A673 (cell line): ENCODE measurements around the gene TPRKB. TPM values are rescaled to one million over a fixed set of nuclear protein-coding genes. Genes with fewer than 3 reads are reported as not detected.

Experiments used
- BruUV-seq: library from RNA; stranded (reverse); fragments of 400-500 nt; replicated peaks from 2 replicates; lab custom pipeline; 2021; lab: Mats Ljungman, UMichigan
- CTCF ChIA-PET: fragments of 300-600 bp; sonication (Branson Sonifier 250); formaldehyde crosslinking; loops from one replicate; lab custom pipeline; 2022; ENCODE audit warnings: antibody characterized with exemption; lab: Charles Lee
- POLR2A ChIA-PET: fragments of 300-600 bp; sonication (Branson Sonifier 250); formaldehyde crosslinking; loops from one replicate; lab custom pipeline; 2022; ENCODE audit warnings: antibody characterized with exemption; ENCODE audit not compliant: low non-redundant PET; lab: Charles Lee
- DNase-seq: peaks from one replicate; pipeline ENCODE4 v3.0.0-alpha.2; 2015; ENCODE audit warnings: low spot score
- H3K27ac ChIP-seq: fragments of 200-600 bp; sonication (generic); 2 replicates; pipeline ENCODE4 v1.5.1; 2016; ENCODE audit warnings: mixed run types, low read depth, mild to moderate bottlenecking, mixed read lengths, antibody characterized with exemption, low read length; ENCODE audit not compliant: poor library complexity, severe bottlenecking
- H3K27me3 ChIP-seq: fragments of 200-600 bp; sonication (generic); replicated peaks from 2 replicates; pipeline ENCODE4 v1.6.1; 2017; ENCODE audit warnings: mixed run types, low read depth, mild to moderate bottlenecking, mixed read lengths, antibody characterized with exemption, low read length; ENCODE audit not compliant: insufficient read depth, poor library complexity
- H3K36me3 ChIP-seq: fragments of 200-600 bp; sonication (generic); 2 replicates; pipeline ENCODE4 v1.6.1; 2016; ENCODE audit warnings: mixed run types, mild to moderate bottlenecking, mixed read lengths, antibody characterized with exemption, low read length; ENCODE audit not compliant: insufficient read depth, poor library complexity, severe bottlenecking
- H3K4me1 ChIP-seq: fragments of 200-600 bp; sonication (generic); 2 replicates; pipeline ENCODE4 v1.6.1; 2017; ENCODE audit warnings: mixed run types, mild to moderate bottlenecking, mixed read lengths, antibody characterized with exemption, low read length; ENCODE audit not compliant: insufficient read depth, poor library complexity, severe bottlenecking
- H3K4me3 ChIP-seq: fragments of 200-600 bp; sonication (generic); 2 replicates; pipeline ENCODE4 v1.5.1; 2016; ENCODE audit warnings: low read depth, mixed run types, mild to moderate bottlenecking, mixed read lengths, low read length; ENCODE audit not compliant: poor library complexity, severe bottlenecking
- H3K9me3 ChIP-seq: fragments of 200-600 bp; sonication (generic); 2 replicates; pipeline ENCODE4 v1.6.1; 2016; ENCODE audit warnings: mixed run types, low read depth, mild to moderate bottlenecking, mixed read lengths, antibody characterized with exemption, low read length; ENCODE audit not compliant: poor library complexity, severe bottlenecking
- CTCF ChIP-seq: fragments of 300-800, 200-600 bp; sonication (generic); conservative IDR thresholded peaks from 2 replicates; pipeline ENCODE4 v1.5.1; 2017; ENCODE audit warnings: low read depth, mild to moderate bottlenecking, antibody characterized with exemption, low read length, moderate library complexity, mixed read lengths
- EZH2 ChIP-seq: fragments of 200-600 bp; sonication (generic); IDR thresholded peaks from 2 replicates; pipeline ENCODE4 v1.6.1; 2017; ENCODE audit warnings: borderline replicate concordance, low read depth, mild to moderate bottlenecking, mixed read lengths, antibody characterized with exemption, low read length; ENCODE audit not compliant: poor library complexity, severe bottlenecking
- intact Hi-C: fragments of 100-400 bp; cut with micrococcal nuclease; formaldehyde crosslinking; loops from one replicate; pipeline ENCODE4 v1.10.0; 2022; ENCODE audit not compliant: unreplicated experiment
- total RNA-seq: library from RNA; stranded (reverse); gene quantifications from 2 replicates; pipeline ENCODE4 v1.2.3, GENCODE V29; 2021

Gene TPRKB
- total RNA-seq, 1 experiment from 2014 or later, result 57.3 TPM

GRCh38 chr2:73740767-73741166, 3.6 kb upstream of the TPRKB start:
- Histone ChIP-seq H3K4me1 (peaks cover 9% of the 10 kb centered on the region), H3K4me3 (no peak overlapping the region), H3K27ac (no peak overlapping the region), H3K27me3 (no peaks in the 10 kb centered on the region), H3K36me3 (no peaks in the 10 kb centered on the region), H3K9me3 (no peaks in the 10 kb centered on the region)
- ChIA-PET POLR2A (no interaction called here), CTCF (interaction anchor here (0.7 kb wide), 1 partner anchor 16 kb away, joined by 3 read pairs; no protein-coding TSS in a partner anchor)
- TF ChIP-seq EZH2 (no peak), CTCF (no peak)
- intact Hi-C loops, result no loop called here
- BruUV-seq, result no TSS peak
- DNase-seq, result no peak

- Histone ChIP-seq H3K27ac (no peak overlapping the region), H3K4me1 (peaks cover 11% of the 10 kb centered on the region), H3K27me3 (no peaks in the 10 kb centered on the region), H3K4me3 (no peak overlapping the region), H3K36me3 (peaks cover 7% of the 10 kb centered on the region), H3K9me3 (no peaks in the 10 kb centered on the region)
- no peak for DNase-seq
- CTCF ChIA-PET, result no interaction called here
- intact Hi-C loops, result no loop called here
- TF ChIP-seq CTCF (no peak), EZH2 (no peak)
- no TSS peak for BruUV-seq
- POLR2A ChIA-PET, result no interaction called here
Observed at GRCh38 chr2:73739101-73739500, 2.0 kb upstream of the TPRKB start.

- Histone ChIP-seq H3K9me3 (no peaks in the 10 kb centered on the region), H3K27me3 (no peaks in the 10 kb centered on the region), H3K27ac (peak overlapping the region; percentile 78), H3K4me3 (peak overlapping the region; percentile 91), H3K36me3 (peaks cover 28% of the 10 kb centered on the region), H3K4me1 (peaks cover 11% of the 10 kb centered on the region)
- intact Hi-C loops, result no loop called here
- ChIA-PET CTCF (no interaction called here), POLR2A (no interaction called here)
- TF ChIP-seq EZH2, result no peak
- TF ChIP-seq CTCF, result no peak
- TSS peak; percentile 75 for BruUV-seq
- DNase-seq, result no peak
Observed at GRCh38 chr2:73736378-73736777, 767 bp downstream of the TPRKB start.
